Muscle layer of colon (tissue), 2 donors: ENCODE measurements around the gene CARNS1.

ENCODE experiments used
- H3K27ac ChIP-seq: one replicate; pipeline ENCODE4 v1.7.0; 2013; ENCODE audit warnings: low read depth, mild to moderate bottlenecking, low read length, moderate library complexity
- H3K27me3 ChIP-seq, 2 donors: one replicate each; pipeline ENCODE4 v1.7.0; 2013; ENCODE audit warnings: low read length in 2 of 2, mild to moderate bottlenecking in 2 of 2; ENCODE audit not compliant: insufficient read depth in 2 of 2, control insufficient read depth in 1 of 2
- H3K36me3 ChIP-seq: one replicate; pipeline ENCODE4 v1.7.0; 2013; ENCODE audit warnings: mild to moderate bottlenecking, low read length; ENCODE audit not compliant: insufficient read depth
- H3K4me1 ChIP-seq: one replicate; pipeline ENCODE4 v1.7.0; 2013; ENCODE audit warnings: mild to moderate bottlenecking, low read length; ENCODE audit not compliant: insufficient read depth
- H3K4me3 ChIP-seq, 2 donors: one replicate each; pipeline ENCODE4 v1.7.0; 2013; ENCODE audit warnings: low read length in 2 of 2, low read depth in 1 of 2, mild to moderate bottlenecking in 1 of 2, moderate library complexity in 1 of 2
- H3K9ac ChIP-seq: one replicate; pipeline ENCODE4 v1.7.0; 2013; ENCODE audit warnings: low read length
- H3K9me3 ChIP-seq: one replicate; pipeline ENCODE4 v1.7.0; 2013; ENCODE audit warnings: mild to moderate bottlenecking, low read length
- donor health status: abdominal sarcoma.
- donor health status: Adenocarcinoma of cecum.

The CARNS1 gene

DNA sequence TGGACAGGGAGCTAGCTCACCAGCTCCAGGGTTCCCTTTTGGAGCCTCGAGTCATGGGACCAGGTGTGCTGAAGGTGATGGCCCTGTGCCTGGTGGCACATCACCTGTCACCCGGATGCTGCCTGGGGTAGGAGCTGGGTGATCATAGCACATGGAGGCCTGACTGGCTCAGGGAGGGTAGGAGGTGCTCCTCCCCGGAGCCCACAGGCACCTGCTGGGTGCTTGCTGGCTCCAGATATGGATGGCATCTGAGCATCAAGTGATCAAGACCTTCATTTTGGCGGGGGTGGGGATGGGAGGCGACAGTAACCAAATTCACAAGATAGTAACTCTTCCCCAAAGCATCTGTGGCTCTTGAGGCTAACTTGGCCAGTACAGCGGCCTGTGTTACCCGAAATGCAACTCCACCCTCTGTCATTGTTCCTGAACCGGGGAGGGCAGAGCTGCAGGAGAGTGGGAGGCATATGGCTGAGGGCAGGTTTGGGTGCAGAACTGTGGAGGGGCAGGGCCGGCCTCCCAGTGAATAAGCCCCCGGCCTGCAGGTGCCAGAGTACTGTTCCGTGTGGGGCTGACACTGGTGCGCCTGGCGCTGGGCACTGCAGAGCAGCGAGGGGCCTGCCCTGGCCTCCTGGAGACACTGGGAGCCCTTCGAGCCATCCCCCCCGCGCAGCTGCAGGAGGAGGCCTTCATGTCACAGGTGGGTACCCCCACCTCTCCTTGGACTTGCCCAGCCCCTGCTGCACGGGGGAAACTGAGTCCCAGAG is 6.9 kb upstream of the CARNS1 start:
- Histone ChIP-seq H3K9me3 (no peaks in the 10 kb centered on the region), H3K4me3 (no peak overlapping the region), H3K4me1 (no peaks in the 10 kb centered on the region), H3K36me3 (no peaks in the 10 kb centered on the region), H3K27me3 (peaks cover 16 to 91% of the 10 kb centered on the region in 2 donors), H3K9ac (no peak overlapping the region), H3K27ac (no peak overlapping the region)

DNA sequence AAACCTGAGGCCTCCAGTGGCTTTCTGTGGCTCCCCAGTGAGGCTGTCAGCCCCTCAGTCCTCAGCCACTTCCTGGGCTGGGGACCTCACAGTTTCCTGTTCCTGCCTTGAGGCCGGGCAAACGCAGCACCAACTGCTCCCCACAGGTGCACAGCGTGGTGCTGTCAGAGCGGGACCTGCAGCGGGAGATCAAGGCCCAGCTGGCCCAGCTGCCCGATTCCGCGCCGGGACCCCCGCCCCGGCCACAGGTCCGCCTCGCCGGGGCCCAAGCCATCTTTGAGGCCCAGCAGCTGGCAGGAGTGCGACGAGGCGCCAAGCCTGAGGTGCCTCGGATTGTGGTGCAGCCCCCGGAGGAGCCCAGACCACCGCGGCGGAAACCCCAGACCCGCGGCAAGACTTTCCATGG is 6.2 kb upstream of the CARNS1 start:
- H3K27ac ChIP-seq: no peak overlapping the region
- H3K4me1 ChIP-seq: no peaks in the 10 kb centered on the region
- no peak overlapping the region for H3K4me3 ChIP-seq

DNA sequence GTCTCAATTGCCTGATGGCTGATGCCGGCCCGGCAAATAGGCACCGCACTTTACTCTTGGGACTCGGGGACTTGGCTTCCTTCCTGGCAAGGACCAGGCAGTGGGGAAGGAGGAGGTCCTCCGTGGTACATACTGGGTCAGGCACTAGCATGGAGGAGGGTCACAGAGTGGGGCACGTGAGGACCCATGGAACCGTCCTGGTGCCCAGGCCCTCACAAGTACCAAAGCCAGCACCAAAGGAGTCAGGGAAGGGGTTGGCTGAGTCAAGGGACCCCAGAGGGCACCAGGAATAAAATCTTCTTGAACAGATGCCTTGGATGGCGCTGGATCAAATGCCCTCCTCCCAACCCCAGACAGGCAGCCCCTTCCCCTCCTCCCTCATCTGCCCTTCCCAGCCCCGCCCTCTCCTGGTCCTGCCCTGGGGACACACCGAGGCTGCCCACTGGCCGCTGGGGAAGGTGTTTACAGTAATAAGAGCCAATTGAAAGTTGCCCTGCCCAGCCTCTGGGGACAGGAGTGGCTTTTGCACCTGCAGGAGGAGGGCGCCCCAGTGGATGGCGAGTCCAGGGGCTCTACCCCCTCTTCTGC is 5.6 kb upstream of the CARNS1 start:
- no peak overlapping the region for H3K27ac ChIP-seq
- H3K4me1 ChIP-seq: no peaks in the 10 kb centered on the region
- H3K27me3 ChIP-seq: peaks cover 17 to 86% of the 10 kb centered on the region in 2 donors
- H3K9me3 ChIP-seq: no peaks in the 10 kb centered on the region
- no peaks in the 10 kb centered on the region for H3K36me3 ChIP-seq
- no peak overlapping the region for H3K4me3 ChIP-seq
- no peak overlapping the region for H3K9ac ChIP-seq

More for the DNA sequence above, 6.2 kb upstream of the CARNS1 start:
- Histone ChIP-seq H3K9me3 (no peaks in the 10 kb centered on the region), H3K9ac (no peak overlapping the region), H3K27me3 (peaks cover 16 to 89% of the 10 kb centered on the region in 2 donors), H3K36me3 (no peaks in the 10 kb centered on the region)

DNA sequence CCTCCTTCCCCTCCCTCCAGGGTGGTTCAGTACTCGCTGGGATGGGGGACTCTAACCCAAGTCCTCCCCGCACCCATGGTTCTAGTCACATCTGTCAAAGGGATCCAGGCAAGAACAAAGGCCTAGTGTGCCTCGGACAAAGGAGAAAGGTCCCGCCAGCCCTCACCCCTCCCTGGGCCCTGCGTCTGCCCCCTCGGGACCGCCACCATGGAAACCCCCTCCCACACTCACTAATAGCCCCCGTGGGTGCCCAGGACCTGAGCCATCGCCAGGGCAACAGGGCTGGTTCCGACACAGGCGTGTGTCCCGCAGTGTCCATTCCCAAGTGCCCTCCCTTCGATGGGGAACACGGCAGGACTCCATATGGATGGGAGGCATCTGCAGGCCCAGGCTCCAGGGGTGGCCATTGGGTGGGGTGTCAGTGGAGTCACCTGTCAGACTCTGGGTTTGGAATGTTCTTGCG is 5.1 kb upstream of the CARNS1 start:
- Histone ChIP-seq H3K4me3 (no peak overlapping the region), H3K9me3 (no peaks in the 10 kb centered on the region), H3K4me1 (no peaks in the 10 kb centered on the region), H3K36me3 (no peaks in the 10 kb centered on the region), H3K27ac (no peak overlapping the region), H3K9ac (no peak overlapping the region), H3K27me3 (peaks cover 21 to 85% of the 10 kb centered on the region in 2 donors)

DNA sequence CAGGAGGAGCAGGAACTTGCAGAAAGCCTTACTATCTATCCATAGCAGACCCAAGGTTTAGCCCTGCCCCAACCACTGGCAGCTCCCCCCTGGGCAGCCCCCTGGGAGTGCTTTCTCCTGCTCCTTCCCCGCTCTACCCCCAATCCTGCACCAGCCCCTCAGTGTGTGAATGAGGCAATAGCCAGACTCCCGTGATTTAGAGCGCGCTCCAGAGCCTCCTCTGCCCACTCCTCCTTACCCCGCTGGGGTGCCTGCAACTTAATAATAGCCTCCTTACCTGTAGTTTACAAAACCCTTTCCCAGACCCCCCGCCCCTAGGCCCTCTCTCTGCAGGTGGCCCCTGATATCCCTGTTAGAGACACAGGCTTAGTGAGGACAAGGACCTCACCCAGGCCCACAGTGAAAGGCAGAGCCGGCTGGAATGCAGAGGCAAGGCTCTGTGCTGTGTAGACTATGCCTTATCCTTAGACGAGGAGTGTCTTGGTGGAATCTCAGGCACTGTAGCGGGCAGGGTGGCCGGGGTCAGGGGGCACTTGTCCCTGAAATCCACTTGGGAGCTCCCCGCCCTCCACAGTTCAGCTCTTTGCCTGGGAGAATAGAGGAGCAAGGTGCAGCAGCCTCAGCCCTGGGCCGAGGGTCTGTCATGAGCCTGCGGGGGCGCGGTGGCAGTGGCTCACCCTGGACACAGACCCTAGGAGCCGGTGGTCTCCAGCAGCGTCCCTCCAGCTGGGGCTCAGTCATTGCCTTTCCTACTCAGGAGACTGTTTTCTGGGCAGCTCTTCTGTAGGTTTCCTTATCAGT is 4.3 kb upstream of the CARNS1 start:
- Histone ChIP-seq H3K4me1 (no peaks in the 10 kb centered on the region), H3K9me3 (no peaks in the 10 kb centered on the region), H3K36me3 (no peaks in the 10 kb centered on the region), H3K4me3 (no peak overlapping the region), H3K27ac (no peak overlapping the region), H3K9ac (no peak overlapping the region), H3K27me3 (peaks cover 21 to 77% of the 10 kb centered on the region in 2 donors)

DNA sequence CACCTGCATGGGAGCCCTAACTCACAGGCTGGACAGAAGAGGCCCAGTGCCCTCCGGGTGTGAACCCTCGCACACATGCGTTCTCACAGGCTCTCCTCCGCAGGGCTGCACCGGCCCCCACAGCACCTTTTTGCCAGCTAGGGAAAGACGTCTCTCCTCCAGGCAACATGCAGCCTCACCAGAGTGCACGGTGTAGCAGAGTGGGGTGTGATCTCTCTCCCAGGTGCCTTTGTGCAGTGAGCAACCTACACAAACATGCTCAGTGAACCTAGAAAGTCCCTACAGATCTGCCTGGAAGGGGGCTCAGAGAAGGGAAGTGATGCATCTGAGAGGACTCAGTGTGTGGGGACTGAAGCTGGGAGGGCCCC is 3.7 kb upstream of the CARNS1 start:
- H3K27ac ChIP-seq: no peak overlapping the region
- peaks cover 5% of the 10 kb centered on the region for H3K4me1 ChIP-seq
- no peak overlapping the region for H3K9ac ChIP-seq

DNA sequence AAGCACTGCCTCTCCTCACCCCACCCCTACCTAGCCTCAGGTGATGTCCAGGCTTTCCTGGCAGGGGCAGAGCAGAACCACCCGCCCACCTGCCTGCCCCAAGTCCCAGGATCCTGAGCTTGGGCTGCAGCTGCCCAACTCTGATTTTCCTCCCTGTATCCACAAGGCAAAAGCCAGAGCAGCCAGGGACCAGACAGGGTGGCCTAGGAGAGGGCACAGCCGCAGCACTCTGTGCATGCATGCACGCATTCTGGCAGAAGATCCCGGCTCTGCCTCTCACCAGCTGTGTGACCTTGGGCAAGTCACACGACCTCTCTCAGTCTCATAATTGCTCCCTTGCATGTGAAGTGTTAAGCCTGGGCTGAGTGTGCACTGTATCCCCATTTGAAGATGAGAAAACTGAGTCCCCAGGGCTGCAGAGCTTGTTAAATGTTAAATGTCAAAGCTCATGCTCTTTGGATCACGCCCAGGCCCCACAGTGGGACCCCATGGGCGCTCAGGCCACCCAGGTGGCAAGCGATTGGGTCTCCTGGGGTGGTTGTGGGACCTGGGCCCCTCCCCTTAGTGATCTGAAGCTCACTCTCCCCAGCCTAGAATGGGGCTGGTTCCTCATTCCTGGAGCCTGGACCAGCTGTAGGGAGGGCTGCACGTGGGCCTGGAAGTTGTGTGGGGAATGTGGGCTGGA is 2.8 kb upstream of the CARNS1 start:
- H3K9ac ChIP-seq: no peak overlapping the region
- H3K27me3 ChIP-seq: peaks cover 21 to 65% of the 10 kb centered on the region in 2 donors
- H3K9me3 ChIP-seq: no peaks in the 10 kb centered on the region
- H3K36me3 ChIP-seq: no peaks in the 10 kb centered on the region
- H3K4me3 ChIP-seq: no peak overlapping the region
- no peak overlapping the region for H3K27ac ChIP-seq
- peaks cover 5% of the 10 kb centered on the region for H3K4me1 ChIP-seq

More for the DNA sequence above, 3.7 kb upstream of the CARNS1 start:
- Histone ChIP-seq H3K27me3 (peaks cover 21 to 71% of the 10 kb centered on the region in 2 donors), H3K9me3 (no peaks in the 10 kb centered on the region), H3K36me3 (no peaks in the 10 kb centered on the region), H3K4me3 (no peak overlapping the region)

DNA sequence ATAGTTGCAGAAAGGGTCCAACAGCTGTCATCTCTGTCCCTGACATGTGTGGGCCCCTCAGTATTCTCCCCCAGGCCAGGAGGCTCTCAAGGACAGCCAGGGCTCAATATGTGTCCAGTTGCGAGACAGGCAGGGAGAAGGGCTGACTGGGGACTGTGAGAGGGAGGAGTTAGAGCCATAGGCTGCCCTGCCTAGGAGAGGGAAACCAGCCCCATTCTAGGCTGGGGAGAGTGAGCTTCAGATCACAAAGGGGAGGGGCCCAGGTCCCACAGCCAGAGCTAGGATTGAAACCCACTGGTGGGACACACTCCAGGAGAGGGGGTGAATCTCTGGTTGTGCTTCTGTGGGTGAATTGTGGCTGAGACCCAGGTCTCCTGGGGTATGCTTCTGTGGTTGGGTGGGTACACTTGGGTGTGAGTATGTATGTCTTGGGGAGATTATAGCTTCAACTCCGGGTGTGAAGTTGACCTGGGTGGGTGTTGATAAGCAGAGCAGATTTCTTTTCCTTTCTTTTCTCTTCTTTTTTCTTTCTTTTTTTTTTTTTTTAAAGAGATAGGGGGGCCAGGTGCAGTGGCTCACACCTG is 2.1 kb upstream of the CARNS1 start:
- Histone ChIP-seq H3K36me3 (no peaks in the 10 kb centered on the region), H3K27me3 (peaks cover 21 to 61% of the 10 kb centered on the region in 2 donors), H3K9me3 (no peaks in the 10 kb centered on the region), H3K4me3 (no peak overlapping the region), H3K4me1 (peaks cover 5% of the 10 kb centered on the region), H3K9ac (no peak overlapping the region), H3K27ac (no peak overlapping the region)

DNA sequence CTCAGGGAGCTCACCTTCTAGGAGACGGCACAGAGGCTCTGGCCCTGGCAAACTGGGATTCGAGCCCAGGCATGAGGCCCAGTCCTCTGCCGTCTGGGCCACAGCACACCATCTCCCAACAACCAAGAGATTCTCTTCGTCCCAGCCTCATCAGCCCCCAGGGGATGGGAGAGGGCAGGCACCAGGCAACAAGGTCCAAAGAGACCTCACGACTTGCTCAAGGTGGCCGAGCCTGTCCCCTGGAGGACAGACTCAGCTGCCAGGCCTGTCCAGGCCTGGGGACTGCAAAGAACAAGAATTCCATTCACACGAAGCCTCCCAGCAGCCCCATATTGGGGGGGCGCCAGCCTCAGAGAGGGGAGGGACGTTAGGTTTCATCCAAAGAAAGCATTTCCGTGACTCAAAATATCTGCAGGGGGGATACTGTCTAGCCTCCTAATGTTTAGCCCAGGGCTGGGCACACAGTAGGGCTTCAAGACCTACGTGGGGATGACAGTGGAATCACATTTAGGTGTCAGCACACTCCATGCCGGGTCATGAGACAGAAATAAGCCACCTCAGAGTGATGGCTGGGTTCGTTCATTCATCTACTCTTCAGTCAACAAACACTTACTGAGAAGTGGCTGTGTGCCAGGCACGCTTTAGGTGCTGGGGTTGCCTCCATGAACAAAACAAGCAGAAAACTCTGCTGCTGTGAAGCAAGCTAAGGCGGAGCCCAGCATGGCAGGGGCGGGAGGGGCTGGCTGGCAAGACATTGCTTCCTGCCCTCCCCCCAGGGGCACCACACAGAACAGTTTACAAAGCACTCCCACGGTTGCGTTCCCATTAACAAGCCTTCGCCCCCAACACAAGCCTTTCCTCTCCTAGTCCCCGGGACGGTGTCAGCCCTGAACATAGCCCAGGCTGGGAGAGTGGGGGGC is 1.2 kb downstream of the CARNS1 start:
- H3K4me3 ChIP-seq: no peak overlapping the region

DNA sequence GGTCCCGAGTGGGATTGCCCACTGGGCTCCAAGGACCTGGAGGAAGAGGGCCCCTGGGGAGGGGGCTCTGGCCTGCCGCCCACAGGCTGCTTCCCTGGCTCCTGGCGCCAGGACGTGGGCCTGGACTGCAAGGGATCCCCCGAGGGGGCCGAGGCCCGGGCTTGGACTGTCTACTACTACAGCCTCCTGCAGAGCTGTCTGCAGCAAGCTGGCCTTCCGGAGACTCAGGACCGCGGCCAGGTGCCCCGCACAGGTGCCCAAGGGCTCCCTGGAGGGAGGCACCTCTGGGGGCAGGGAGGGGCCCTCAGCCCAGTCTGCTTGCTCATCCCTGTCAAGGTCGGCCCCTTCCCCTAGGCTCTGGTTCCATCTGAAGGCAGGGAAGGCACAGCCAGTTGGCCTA is 1.9 kb downstream of the CARNS1 start:
- H3K9ac ChIP-seq: no peak overlapping the region
- no peak overlapping the region for H3K27ac ChIP-seq

More for the DNA sequence above, 1.2 kb downstream of the CARNS1 start:
- Histone ChIP-seq H3K4me1 (peaks cover 13% of the 10 kb centered on the region), H3K9ac (no peak overlapping the region), H3K27ac (no peak overlapping the region), H3K9me3 (no peaks in the 10 kb centered on the region), H3K36me3 (no peaks in the 10 kb centered on the region), H3K27me3 (peaks cover 4 to 28% of the 10 kb centered on the region in 2 donors)

More for the DNA sequence above, 1.9 kb downstream of the CARNS1 start:
- Histone ChIP-seq H3K4me1 (peaks cover 13% of the 10 kb centered on the region), H3K27me3 (peaks cover 4 to 21% of the 10 kb centered on the region in 2 donors), H3K4me3 (no peak overlapping the region), H3K36me3 (no peaks in the 10 kb centered on the region), H3K9me3 (no peaks in the 10 kb centered on the region)
